Measurements from ENCODE around the gene STX1B.

STX1B gene

GRCh38 chr16:30998852-30999761, 11.3 kb downstream of the STX1B start:
- no peak overlapping the region for H2AFZ ChIP-seq (ENCODE audit: low read length)
- no peak overlapping the region for H3K4me3 ChIP-seq (ENCODE audit: low read length, poor library complexity, severe bottlenecking)
- no peak for TF ChIP-seq EZH2phosphoT487 (IDR thresholded peaks at IDR 0.05; ENCODE audit: borderline replicate concordance)
- TF ChIP-seq, protein P1, sequence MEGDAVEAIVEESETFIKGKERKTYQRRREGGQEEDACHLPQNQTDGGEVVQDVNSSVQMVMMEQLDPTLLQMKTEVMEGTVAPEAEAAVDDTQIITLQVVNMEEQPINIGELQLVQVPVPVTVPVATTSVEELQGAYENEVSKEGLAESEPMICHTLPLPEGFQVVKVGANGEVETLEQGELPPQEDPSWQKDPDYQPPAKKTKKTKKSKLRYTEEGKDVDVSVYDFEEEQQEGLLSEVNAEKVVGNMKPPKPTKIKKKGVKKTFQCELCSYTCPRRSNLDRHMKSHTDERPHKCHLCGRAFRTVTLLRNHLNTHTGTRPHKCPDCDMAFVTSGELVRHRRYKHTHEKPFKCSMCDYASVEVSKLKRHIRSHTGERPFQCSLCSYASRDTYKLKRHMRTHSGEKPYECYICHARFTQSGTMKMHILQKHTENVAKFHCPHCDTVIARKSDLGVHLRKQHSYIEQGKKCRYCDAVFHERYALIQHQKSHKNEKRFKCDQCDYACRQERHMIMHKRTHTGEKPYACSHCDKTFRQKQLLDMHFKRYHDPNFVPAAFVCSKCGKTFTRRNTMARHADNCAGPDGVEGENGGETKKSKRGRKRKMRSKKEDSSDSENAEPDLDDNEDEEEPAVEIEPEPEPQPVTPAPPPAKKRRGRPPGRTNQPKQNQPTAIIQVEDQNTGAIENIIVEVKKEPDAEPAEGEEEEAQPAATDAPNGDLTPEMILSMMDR (conservative IDR thresholded peaks at IDR 0.05; ENCODE audit: low read length) = no peak
- H4K20me1 ChIP-seq (ENCODE audit: insufficient read depth, low read length, poor library complexity, severe bottlenecking) = no peaks in the 10 kb centered on the region
- no peak overlapping the region for H3K4me2 ChIP-seq (ENCODE audit: low read depth, low read length, poor library complexity, severe bottlenecking)
- no peaks in the 10 kb centered on the region for H3K9me2 ChIP-seq (replicated peaks; ENCODE audit: low read depth, low read length)
- H3F3A ChIP-seq (ENCODE audit: low read depth) = no peaks in the 10 kb centered on the region
- no peaks in the 10 kb centered on the region for H3K79me2 ChIP-seq (ENCODE audit: insufficient read depth, low read length)
- no peaks in the 10 kb centered on the region for H3K27me3 ChIP-seq (ENCODE audit: insufficient read depth, low read length, poor library complexity, severe bottlenecking)
- H3K4me1 ChIP-seq (ENCODE audit: insufficient read depth, low read length, poor library complexity, severe bottlenecking) = no peaks in the 10 kb centered on the region
- H3K9me3 ChIP-seq (ENCODE audit: insufficient read depth, low read depth, low read length) = no peaks in the 10 kb centered on the region
- no peaks in the 10 kb centered on the region for H3K36me3 ChIP-seq (ENCODE audit: insufficient read depth, low read length)
- no peak overlapping the region for H3K9ac ChIP-seq (ENCODE audit: low read depth, low read length, poor library complexity, severe bottlenecking)

GRCh38 chr16:30997725-30998711, 12.4 kb downstream of the STX1B start:
- Histone ChIP-seq H3K79me2 (ENCODE audit: insufficient read depth, low read length) (no peaks in the 10 kb centered on the region), H3K36me3 (ENCODE audit: insufficient read depth, low read length) (no peaks in the 10 kb centered on the region), H3K9me2 (replicated peaks; ENCODE audit: low read depth, low read length) (no peaks in the 10 kb centered on the region), H3K9ac (ENCODE audit: low read depth, low read length, poor library complexity, severe bottlenecking) (no peak overlapping the region), H3K27me3 (ENCODE audit: insufficient read depth, low read length, poor library complexity, severe bottlenecking) (no peaks in the 10 kb centered on the region), H3K9me3 (ENCODE audit: insufficient read depth, low read depth, low read length) (no peaks in the 10 kb centered on the region), H3K4me3 (ENCODE audit: low read length, poor library complexity, severe bottlenecking) (no peak overlapping the region), H3K4me1 (ENCODE audit: insufficient read depth, low read length, poor library complexity, severe bottlenecking) (peaks cover 1% of the 10 kb centered on the region), H3F3A (ENCODE audit: low read depth) (no peaks in the 10 kb centered on the region), H3K4me2 (ENCODE audit: low read depth, low read length, poor library complexity, severe bottlenecking) (no peak overlapping the region), H4K20me1 (ENCODE audit: insufficient read depth, low read length, poor library complexity, severe bottlenecking) (no peaks in the 10 kb centered on the region), H2AFZ (ENCODE audit: low read length) (no peak overlapping the region)
- TF ChIP-seq, protein P1 (conservative IDR thresholded peaks at IDR 0.05; ENCODE audit: low read length) = no peak
- no peak for TF ChIP-seq EZH2phosphoT487 (IDR thresholded peaks at IDR 0.05; ENCODE audit: borderline replicate concordance)

DNA sequence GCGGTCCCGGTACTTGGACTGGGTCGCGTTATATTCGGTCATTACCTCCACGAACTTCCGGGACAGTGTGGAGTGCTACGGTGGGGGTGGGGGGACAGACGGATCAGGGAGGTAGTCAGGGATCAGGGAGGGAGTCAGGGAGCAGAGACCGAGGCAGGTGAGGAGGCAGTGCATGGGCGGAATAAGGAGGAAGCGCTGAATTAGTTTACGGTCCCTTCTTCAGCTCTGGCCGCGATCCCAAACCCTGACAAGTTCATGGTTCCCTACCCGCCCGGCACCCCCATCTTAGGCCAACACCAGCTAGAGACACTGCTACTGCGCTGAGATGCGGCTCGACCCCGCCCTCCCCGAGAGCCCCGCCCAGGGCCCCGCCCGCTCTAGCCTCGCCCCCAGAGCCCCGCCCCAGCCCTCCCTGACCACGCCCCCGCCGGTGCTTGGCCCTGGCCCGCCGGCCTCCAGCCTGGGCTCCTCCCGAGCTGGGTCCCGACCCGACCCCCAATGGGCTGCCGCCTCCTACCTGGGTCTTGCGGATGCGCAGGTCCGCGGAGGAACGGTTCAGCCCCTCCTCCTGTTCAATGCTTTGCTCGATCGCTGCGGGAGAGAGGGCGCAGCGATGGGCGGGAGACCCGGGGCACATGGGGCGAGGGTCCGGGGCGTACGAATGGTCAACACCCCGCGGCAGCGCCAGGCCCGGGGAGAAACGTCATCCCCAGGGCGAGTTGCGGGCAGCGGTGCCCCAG, 13.3 kb downstream of the STX1B start:
- Histone ChIP-seq H3K9ac (ENCODE audit: low read depth, low read length, poor library complexity, severe bottlenecking) (no peak overlapping the region), H3K4me2 (ENCODE audit: low read depth, low read length, poor library complexity, severe bottlenecking) (no peak overlapping the region), H3K9me3 (ENCODE audit: insufficient read depth, low read depth, low read length) (no peaks in the 10 kb centered on the region), H3K27me3 (ENCODE audit: insufficient read depth, low read length, poor library complexity, severe bottlenecking) (no peaks in the 10 kb centered on the region), H3F3A (ENCODE audit: low read depth) (no peaks in the 10 kb centered on the region), H3K36me3 (ENCODE audit: insufficient read depth, low read length) (no peaks in the 10 kb centered on the region), H3K9me2 (replicated peaks; ENCODE audit: low read depth, low read length) (no peaks in the 10 kb centered on the region), H4K20me1 (ENCODE audit: insufficient read depth, low read length, poor library complexity, severe bottlenecking) (no peaks in the 10 kb centered on the region), H3K4me3 (ENCODE audit: low read length, poor library complexity, severe bottlenecking) (no peak overlapping the region), H2AFZ (ENCODE audit: low read length) (no peak overlapping the region), H3K4me1 (ENCODE audit: insufficient read depth, low read length, poor library complexity, severe bottlenecking) (peaks cover 3% of the 10 kb centered on the region), H3K79me2 (ENCODE audit: insufficient read depth, low read length) (no peaks in the 10 kb centered on the region)
- TF ChIP-seq EZH2phosphoT487 (IDR thresholded peaks at IDR 0.05; ENCODE audit: borderline replicate concordance) = no peak
- TF ChIP-seq, protein P1 (conservative IDR thresholded peaks at IDR 0.05; ENCODE audit: low read length) = no peak
